B cell (primary cell): ENCODE measurements around the gene CHKA. TPM values are rescaled to one million over a fixed set of nuclear protein-coding genes. Genes with fewer than 3 reads are reported as not detected.
A peak's percentile ranks its signal among the peaks of the same experiment; 100 is the strongest.

Experiments
- ATAC-seq: fragments of 200-7000 bp; cut with Tn5 transposase; one replicate; pipeline ENCODE4 v1.10.0; 2021; ENCODE audit warnings: low read depth, mild to moderate bottlenecking, moderate number of reproducible peaks, moderate library complexity
- CTCF ChIA-PET: fragments of 350-600 bp; sonication (Branson Sonifier 250); formaldehyde crosslinking; loops from one replicate; lab custom pipeline; 2021; ENCODE audit warnings: antibody characterized with exemption, inconsistent platforms; lab: Charles Lee
- POLR2A ChIA-PET: fragments of 350-600 bp; sonication (Branson Sonifier 250); formaldehyde crosslinking; loops from one replicate; lab custom pipeline; 2021; ENCODE audit warnings: antibody characterized with exemption; lab: Charles Lee
- DNase-seq: peaks from one replicate; pipeline ENCODE4 v3.0.0; 2013
- H2AFZ ChIP-seq: 2 replicates; pipeline ENCODE4 v1.6.1; 2012; ENCODE audit warnings: mild to moderate bottlenecking, low read depth, low read length; ENCODE audit not compliant: insufficient read depth, poor library complexity, severe bottlenecking
- H3K27ac ChIP-seq, 2 donors: 1 replicate in 1 of 2; 2 replicates in 1 of 2; pipeline ENCODE4 v1.5.1; 2012 to 2013; ENCODE audit warnings: low read length in 2 of 2, mild to moderate bottlenecking in 2 of 2, moderate library complexity in 1 of 2
- H3K27me3 ChIP-seq, 4 experiments: fragments of 200-600 bp in 1 of 4; sonication (generic) in 1 of 4; replicated peaks in 1 of 4; 1 replicate in 2 of 4; 2 replicates in 2 of 4; pipeline versions ENCODE4 v1.6.1 to v1.7.0; 2013 to 2016; ENCODE audit warnings: low read length in 3 of 4, mild to moderate bottlenecking in 2 of 4, mixed read lengths in 1 of 4, moderate library complexity in 1 of 4; ENCODE audit not compliant: insufficient read depth in 4 of 4, control insufficient read depth in 3 of 4; ENCODE audit errors: control extremely low read depth in 1 of 4
- H3K36me3 ChIP-seq, 2 experiments: replicated peaks in 1 of 2; 1 replicate in 1 of 2; 2 replicates in 1 of 2; pipeline versions ENCODE4 v1.6.1 to v1.7.1; 2013; ENCODE audit warnings: low read length in 1 of 2; ENCODE audit not compliant: insufficient read depth in 2 of 2, control insufficient read depth in 1 of 2; ENCODE audit errors: control extremely low read depth in 1 of 2, extremely low read depth in 1 of 2
- H3K4me1 ChIP-seq, 2 donors: fragments of 200-600 bp in 1 of 2; sonication (generic) in 1 of 2; 1 replicate in 1 of 2; 2 replicates in 1 of 2; pipeline versions ENCODE4 v1.5.1 to v1.6.1; 2013 to 2017; ENCODE audit warnings: low read length in 2 of 2; ENCODE audit not compliant: control insufficient read depth in 2 of 2, insufficient read depth in 2 of 2
- H3K4me2 ChIP-seq: replicated peaks from 2 replicates; pipeline ENCODE3; 2012; ENCODE audit warnings: mild to moderate bottlenecking, low read depth, low read length; ENCODE audit not compliant: poor library complexity, severe bottlenecking
- H3K4me3 ChIP-seq, 5 experiments: fragments of 200-600 bp in 1 of 5; sonication (generic) in 1 of 5; 1 replicate in 3 of 5; 2 replicates in 2 of 5; pipeline versions ENCODE4 v1.5.1 to v1.7.0; 2011 to 2016; ENCODE audit warnings: low read length in 4 of 5, mild to moderate bottlenecking in 4 of 5, low read depth in 2 of 5, control low read depth in 1 of 5, moderate library complexity in 1 of 5; ENCODE audit not compliant: insufficient read depth in 1 of 5; ENCODE audit errors: control extremely low read depth in 1 of 5, extremely low read depth in 1 of 5
- H3K79me2 ChIP-seq: fragments of 200-600 bp; sonication (generic); one replicate; pipeline ENCODE4 v1.6.0; 2016; ENCODE audit warnings: low read length; ENCODE audit not compliant: control insufficient read depth, insufficient read depth
- H3K9ac ChIP-seq: fragments of 200-600 bp; sonication (generic); 2 replicates; pipeline ENCODE4 v1.6.1; 2017; ENCODE audit warnings: mild to moderate bottlenecking, low read length, moderate library complexity
- H3K9me3 ChIP-seq, 3 donors: one replicate each; pipeline versions ENCODE4 v1.6.1 to v1.7.1; 2013; ENCODE audit warnings: low read length in 2 of 3; ENCODE audit not compliant: control insufficient read depth in 2 of 3, insufficient read depth in 1 of 3; ENCODE audit errors: control extremely low read depth in 1 of 3
- H4K20me1 ChIP-seq: 2 replicates; pipeline ENCODE4 v1.6.0; 2012; ENCODE audit warnings: mild to moderate bottlenecking, low read length; ENCODE audit not compliant: insufficient read depth, control insufficient read depth, poor library complexity, severe bottlenecking
- H3K27ac Mint-ChIP-seq: one replicate; pipeline ENCODE4 v1.8.0; 2021; ENCODE audit warnings: mixed read lengths
- H3K27me3 Mint-ChIP-seq: one replicate; pipeline ENCODE4 v1.8.0; 2021; ENCODE audit warnings: mixed read lengths
- H3K4me1 Mint-ChIP-seq: one replicate; pipeline ENCODE4 v1.8.0; 2021; ENCODE audit warnings: mixed read lengths
- H3K4me3 Mint-ChIP-seq: one replicate; pipeline ENCODE4 v1.8.0; 2021; ENCODE audit warnings: mixed read lengths
- H3K9me3 Mint-ChIP-seq: one replicate; pipeline ENCODE4 v1.8.0; 2022; ENCODE audit warnings: mixed read lengths; ENCODE audit not compliant: insufficient read depth
- CTCF ChIP-seq: fragments of 200-600 bp; IDR thresholded peaks from one replicate; pipeline ENCODE4 v1.8.0; 2022; ENCODE audit warnings: antibody characterized with exemption, mild to moderate bottlenecking
- EZH2 ChIP-seq: IDR thresholded peaks from 2 replicates; pipeline ENCODE4 v1.6.1; 2012; ENCODE audit warnings: borderline replicate concordance, low read depth, mild to moderate bottlenecking, moderate library complexity, low read length; ENCODE audit not compliant: insufficient read depth, poor library complexity, severe bottlenecking
- WGBS: methylation state at CpG from one replicate; pipeline ENCODE4 v1.1.5; 2013; ENCODE audit warnings: missing lambda C conversion rate; ENCODE audit not compliant: insufficient coverage; 5-methylcytosine and 5-hydroxymethylcytosine counted together
- intact Hi-C: fragments of 100-400 bp; cut with micrococcal nuclease; formaldehyde crosslinking; loops from one replicate; pipeline ENCODE4 v1.10.0; 2022
- polyA plus RNA-seq: library from polyadenylated mRNA; depleted of rRNA; stranded (reverse); fragments of >200 nt; gene quantifications from 2 replicates; pipeline ENCODE4 v1.2.3, GENCODE V29; 2012
- total RNA-seq, 2 donors: library from RNA; stranded (reverse); fragments of 120-200 nt in 1 of 2; gene quantifications; 1 replicate in 1 of 2; 2 replicates in 1 of 2; pipeline versions ENCODE4 v1.2.3 to v1.2.4, GENCODE V29; 2013 to 2022

Gene CHKA
- total and polyA plus RNA-seq, 2 donors (not counting 1 experiment from before 2014, with no cell fraction given) = 10.6 to 20.6 TPM

GRCh38 chr11:68013611-68014156 lies 107.5 kb downstream of the CHKA start:
- Mint-ChIP-seq H3K4me3 (no peak overlapping the region), H3K27me3 (no peaks in the 10 kb centered on the region), H3K9me3 (no peaks in the 10 kb centered on the region), H3K4me1 (peaks cover 27% of the 10 kb centered on the region), H3K27ac (no peak overlapping the region)
- intact Hi-C loops = no loop called here
- WGBS = 96% methylated on average over 11 of the region's 14 CpGs
- ChIA-PET POLR2A (no interaction called here), CTCF (no interaction called here)
- no peak overlapping the region for H3K4me3 ChIP-seq
- H3K27ac ChIP-seq = no peak overlapping the region
- DNase-seq = no peak
- no peaks in the 10 kb centered on the region for H3K27me3 ChIP-seq
- no peak overlapping the region for H3K9ac ChIP-seq
- H3K36me3 ChIP-seq = no peaks in the 10 kb centered on the region
- H3K4me1 ChIP-seq = peaks cover 28 to 29% of the 10 kb centered on the region in 2 donors
- H3K79me2 ChIP-seq = peaks cover 13% of the 10 kb centered on the region
- H3K9me3 ChIP-seq = no peaks in the 10 kb centered on the region
- H3K4me2 ChIP-seq = no peak overlapping the region
- TF ChIP-seq EZH2 (no peak), CTCF (no peak)
- H4K20me1 ChIP-seq = peaks cover 2% of the 10 kb centered on the region
- H2AFZ ChIP-seq = no peak overlapping the region
- ATAC-seq = no peak

GRCh38 chr11:68012843-68013610 lies 108.2 kb downstream of the CHKA start:
- Histone ChIP-seq H3K27me3 (no peaks in the 10 kb centered on the region), H3K4me2 (no peak overlapping the region), H3K4me1 (peaks cover 34 to 35% of the 10 kb centered on the region in 2 donors), H3K27ac (no peak overlapping the region), H4K20me1 (peaks cover 8% of the 10 kb centered on the region), H3K4me3 (no peak overlapping the region), H3K9me3 (no peaks in the 10 kb centered on the region), H2AFZ (no peak overlapping the region), H3K9ac (no peak overlapping the region), H3K79me2 (peaks cover 18% of the 10 kb centered on the region), H3K36me3 (no peaks in the 10 kb centered on the region)
- Mint-ChIP-seq H3K4me3 (no peak overlapping the region), H3K27me3 (no peaks in the 10 kb centered on the region), H3K4me1 (peaks cover 29% of the 10 kb centered on the region), H3K27ac (peak overlapping the region; percentile 20), H3K9me3 (no peaks in the 10 kb centered on the region)
- CTCF ChIA-PET = no interaction called here
- no peak for DNase-seq
- intact Hi-C loops = no loop called here
- 92% methylated on average over 10 of the region's 16 CpGs for WGBS
- POLR2A ChIA-PET = interaction anchor here (1.0 kb wide), 1 partner anchor 254 kb away, joined by 3 read pairs; no protein-coding TSS in a partner anchor
- no peak for ATAC-seq
- no peak for TF ChIP-seq CTCF
- no peak for TF ChIP-seq EZH2
